ENCODE data around the gene EVI2B.
"Not testable (repeated sequence)": the region's sequence is repeated elsewhere in the genome, so short reads cannot be mapped to it uniquely, and the experiment has no call there.

EVI2B gene, protein sequence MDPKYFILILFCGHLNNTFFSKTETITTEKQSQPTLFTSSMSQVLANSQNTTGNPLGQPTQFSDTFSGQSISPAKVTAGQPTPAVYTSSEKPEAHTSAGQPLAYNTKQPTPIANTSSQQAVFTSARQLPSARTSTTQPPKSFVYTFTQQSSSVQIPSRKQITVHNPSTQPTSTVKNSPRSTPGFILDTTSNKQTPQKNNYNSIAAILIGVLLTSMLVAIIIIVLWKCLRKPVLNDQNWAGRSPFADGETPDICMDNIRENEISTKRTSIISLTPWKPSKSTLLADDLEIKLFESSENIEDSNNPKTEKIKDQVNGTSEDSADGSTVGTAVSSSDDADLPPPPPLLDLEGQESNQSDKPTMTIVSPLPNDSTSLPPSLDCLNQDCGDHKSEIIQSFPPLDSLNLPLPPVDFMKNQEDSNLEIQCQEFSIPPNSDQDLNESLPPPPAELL

DNA sequence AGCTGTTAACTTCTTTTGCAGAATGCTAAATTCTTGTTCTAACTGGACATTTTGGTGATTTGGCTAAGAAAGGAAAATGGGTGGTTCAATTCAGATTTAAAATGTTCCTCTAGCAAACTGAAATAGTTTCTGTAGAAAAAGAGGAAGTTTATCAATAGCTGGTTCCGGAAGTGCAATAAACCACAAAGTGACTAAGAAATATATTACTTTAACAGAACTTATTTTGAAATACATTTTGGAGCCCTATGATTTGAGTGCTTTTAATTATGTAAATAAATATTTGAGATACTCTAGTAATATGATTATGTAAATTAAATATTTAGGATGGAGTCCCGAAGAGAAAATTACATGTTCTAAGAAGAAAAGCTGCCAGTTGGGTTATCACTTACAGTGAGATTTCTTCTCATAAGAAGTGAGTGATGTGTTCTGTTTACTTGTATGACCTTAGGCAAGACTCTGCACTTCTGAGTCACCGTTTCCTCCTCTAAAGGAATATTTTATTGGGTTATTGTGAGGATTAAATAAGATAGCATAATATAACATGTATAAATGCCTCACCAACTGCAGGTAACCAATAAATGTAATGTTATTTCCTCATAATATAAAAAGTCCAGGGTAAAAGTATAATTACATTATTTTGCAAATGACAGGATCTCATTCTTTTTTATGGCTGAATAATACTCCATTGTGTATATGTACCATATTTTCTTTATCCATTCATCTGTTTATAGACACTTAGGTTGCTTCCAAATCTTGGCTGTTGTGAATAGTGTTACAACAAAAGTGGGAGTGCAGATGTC, at the start of gene EVI2B:
EVI2B (minus strand) TSS at position 73 of the 800 bp plus-strand sequence. CDS start 8,445 bp downstream, outside the sequence.
- peak; percentile 78 to 93 (median 92) for DNase-seq

DNA sequence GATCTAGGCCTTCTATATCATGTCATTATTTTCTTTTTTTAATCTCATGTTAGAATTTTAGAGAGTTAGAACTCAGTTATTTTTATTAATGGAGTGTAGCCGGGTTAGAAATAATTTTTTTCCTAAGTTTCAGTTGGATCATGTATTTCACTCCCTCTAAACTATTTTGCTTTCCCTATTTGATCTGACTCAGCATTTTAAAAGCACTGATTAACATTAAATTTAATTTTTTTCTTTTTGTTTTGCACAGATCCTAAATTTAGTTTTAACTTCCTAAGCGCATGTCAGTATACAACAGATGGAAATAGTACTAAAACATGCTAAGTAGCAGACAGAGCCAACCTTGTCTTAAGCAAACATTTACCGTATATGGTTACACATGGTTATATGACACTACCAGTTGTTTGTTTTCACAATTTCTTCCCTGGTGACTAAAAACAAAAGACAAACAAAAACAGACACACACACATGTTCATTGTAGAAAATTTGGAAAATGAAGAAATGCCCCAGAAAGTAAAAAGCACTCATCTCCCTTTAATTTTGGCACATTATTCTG, 44.1 kb upstream of the EVI2B start:
- DNase-seq = no peak

DNA sequence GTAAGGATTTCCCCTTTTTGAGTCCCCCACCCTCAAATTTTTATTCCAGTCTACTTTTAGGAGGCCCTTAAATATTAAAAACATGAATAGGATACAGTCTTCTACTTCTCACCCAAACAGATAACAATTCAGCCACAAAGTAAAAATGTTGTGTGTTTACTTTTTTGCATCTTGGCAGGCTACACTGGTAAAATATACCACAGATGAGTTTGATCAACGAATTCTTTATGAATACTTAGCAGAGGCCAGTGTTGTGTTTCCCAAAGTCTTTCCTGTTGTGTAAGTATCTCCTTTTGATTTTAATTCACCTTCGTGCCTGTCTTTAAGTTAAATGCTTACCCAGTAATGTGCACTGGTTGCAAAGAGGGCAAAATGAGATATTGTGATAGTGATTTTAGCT, 43.2 kb upstream of the EVI2B start:
- DNase-seq = no peak

DNA sequence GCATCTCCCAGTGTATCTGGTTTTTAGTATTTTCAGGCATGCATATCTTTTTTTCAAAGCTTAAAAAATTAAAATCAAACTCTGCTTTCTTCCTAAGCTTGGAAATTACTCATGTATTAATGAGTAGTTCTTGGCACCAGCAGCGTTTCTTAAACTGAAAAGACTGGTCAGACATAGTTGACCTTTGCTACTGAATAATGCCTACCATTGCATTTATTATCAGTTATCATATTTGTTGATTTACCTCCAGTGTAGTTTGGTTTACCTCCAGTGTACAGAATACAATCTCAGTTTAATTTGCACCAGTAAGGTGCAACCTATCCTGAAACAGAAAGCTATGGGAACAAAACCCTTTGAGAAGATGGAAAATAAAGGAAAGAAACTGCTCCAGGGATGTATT, 42.1 kb upstream of the EVI2B start:
- no peak for DNase-seq

DNA sequence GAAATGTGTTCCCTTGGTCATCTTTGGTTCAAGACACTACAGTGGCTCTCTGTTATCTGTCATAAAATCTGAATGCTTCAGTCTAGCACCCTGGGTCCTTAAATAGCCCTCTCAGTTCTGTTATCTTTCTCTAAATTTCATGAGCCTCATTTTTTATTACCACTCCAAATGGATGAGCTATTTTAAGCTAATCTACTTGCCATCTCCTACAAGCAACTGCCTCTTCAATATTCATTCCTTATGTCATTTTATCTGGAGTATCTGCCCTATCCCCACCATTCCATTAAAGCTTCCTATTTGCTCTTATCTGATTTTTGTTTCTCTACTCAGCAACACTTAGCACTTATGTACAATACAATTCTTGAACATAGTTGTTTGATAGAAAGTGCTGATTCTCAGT, 35.6 kb upstream of the EVI2B start:
- no peak for DNase-seq

DNA sequence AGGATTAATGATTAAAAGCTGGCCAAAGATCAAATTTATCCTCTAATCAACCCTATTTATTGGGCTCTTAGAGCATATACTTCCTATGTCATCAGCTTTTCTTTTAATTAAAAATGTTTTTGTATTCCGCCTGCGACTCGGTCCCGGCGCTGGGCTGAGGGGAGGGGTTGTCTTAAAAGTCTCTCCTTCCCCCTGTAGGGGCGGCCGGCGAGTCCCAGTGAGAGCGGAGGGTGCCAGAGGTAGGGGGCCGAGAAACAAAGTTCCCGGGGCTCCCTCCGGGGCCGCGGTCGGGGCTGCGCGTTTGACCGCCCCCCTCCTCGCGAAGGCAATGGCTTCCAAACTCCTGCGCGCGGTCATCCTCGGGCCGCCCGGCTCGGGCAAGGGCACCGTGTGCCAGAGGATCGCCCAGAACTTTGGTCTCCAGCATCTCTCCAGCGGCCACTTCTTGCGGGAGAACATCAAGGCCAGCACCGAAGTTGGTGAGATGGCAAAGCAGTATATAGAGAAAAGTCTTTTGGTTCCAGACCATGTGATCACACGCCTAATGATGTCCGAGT, 31.4 kb upstream of the EVI2B start:
- not testable (repeated sequence) for DNase-seq

DNA sequence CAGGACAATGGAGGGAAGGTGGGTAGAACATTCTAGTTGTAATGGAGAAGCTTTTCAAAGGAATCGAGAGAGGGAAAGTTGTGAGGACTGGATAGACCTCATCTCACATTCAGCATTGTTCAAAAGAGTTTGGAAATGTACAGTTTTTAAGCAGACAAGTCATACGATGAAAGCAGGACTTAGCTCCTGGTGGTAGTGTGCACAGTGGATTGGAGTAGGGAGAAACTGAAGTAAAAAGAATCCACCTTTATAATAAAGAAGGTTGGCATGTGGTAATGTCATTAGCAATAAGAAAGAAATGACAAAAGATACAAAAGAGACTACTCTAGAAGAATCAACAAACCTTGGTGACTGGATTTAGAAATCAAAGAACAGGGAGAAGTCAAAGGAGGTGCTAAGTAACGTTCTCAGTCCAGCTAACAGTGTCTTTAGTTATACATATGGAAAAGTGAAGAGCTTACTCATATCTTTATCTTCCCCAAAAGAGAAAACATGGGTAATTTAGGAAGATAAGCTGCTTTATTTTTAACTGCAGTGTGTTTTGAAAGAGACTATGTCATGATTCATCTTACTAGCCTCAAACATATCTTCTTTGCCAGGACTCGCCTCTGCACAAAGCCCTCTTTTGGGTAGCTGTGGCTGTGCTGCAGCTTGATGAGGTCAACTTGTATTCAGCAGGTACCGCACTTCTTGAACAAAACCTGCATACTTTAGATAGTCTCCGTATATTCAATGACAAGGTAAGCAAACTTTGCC, 26.2 kb upstream of the EVI2B start:
- peak; percentile 8 to 51 (median 42) for DNase-seq

DNA sequence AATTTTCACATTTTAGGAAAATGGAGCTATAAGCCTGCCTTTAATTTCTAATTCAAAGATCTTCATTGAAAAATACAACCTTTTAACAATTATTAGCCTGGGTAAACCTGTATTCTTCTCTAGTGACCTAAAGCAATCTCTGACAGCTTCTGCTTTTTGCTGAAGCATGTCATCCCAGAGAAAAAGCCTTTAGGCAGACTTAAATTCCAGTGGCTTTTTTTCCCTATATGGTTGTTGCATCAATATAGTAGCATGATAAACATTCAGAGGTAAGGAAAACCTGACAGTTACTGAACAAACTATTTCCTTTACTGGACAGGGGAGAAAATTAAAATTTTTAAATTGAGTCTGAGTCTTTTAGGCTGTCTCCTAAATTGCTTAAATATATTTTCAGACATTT, 15.4 kb upstream of the EVI2B start:
- DNase-seq = no peak

DNA sequence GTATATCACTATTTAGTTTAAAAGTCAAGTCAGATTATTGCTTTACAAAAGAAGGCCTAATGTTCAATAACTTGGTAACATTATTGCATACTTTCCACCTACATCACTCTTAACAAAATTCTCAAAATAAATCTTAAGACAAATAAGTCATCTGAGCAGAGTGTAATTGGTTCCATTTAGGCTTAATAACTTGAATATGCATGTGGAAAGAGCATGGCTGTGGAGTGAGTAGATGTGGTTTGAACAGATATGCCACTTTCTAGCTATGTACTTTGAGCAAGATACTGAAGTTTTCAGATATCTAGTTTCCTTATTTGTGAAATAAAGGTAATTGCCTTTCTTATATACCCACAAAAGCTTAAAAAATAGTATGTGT, 14.3 kb upstream of the EVI2B start:
- DNase-seq = no peak

DNA sequence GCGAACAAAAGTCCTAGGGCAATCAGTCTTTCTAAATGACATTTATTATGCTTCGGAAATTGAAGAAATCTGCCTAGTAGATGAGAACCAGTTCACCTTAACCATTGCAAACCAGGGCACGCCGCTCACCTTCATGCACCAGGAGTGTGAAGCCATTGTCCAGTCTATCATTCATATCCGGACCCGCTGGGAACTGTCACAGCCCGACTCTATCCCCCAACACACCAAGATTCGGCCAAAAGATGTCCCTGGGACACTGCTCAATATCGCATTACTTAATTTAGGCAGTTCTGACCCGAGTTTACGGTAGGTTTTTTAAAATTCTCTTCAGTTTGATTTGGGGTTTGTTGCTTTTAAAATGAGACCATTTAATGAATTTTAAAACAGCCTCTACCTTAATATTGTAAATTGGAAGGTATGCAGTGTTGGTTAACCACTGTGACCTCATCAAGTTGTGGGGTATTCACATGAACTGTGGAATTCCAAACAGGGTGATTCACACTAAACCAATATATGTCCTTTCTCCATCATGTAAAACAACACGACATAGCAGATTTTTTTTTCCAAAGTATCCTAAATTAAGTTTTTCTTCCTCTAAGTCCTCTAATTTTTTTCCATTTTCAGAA, 13.8 kb upstream of the EVI2B start:
- no peak for DNase-seq

DNA sequence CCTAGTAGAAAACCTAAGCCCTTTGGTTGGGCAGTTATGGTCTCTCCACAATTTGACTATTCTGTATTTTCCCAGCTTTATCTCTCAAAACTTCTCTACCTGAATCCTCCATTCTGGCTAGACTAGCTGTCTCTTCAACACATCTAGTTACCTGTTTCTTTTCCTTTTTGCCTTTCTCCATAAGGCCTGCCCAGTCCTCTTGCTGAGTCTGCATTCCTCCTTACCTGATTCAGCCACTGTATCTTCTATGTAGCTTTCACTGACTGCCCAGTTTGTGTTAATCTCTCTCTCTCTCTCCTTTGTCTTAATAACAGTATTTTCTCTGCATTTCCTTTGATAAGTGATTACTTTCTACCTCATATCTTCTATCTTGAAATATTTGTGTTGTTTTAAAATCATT, 9.7 kb upstream of the EVI2B start:
- no peak for DNase-seq

DNA sequence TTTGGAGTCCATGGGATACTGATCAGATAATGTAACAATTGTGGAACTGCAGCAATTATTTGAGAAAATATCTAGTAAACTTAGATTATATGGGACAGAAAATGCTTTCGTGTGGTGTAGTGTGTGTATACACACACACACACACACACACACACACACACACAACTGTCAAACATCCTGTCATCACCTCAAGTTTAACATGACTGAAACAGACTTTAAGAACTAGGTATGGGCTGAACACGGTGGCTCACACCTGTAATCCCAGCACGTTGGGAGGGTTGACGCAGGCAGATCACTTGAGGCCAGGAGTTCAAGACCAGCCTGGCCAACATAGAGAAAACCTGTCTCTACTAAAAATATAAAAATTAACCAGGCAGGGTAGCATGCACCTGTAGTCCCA, 8.1 kb upstream of the EVI2B start:
- no peak for DNase-seq

DNA sequence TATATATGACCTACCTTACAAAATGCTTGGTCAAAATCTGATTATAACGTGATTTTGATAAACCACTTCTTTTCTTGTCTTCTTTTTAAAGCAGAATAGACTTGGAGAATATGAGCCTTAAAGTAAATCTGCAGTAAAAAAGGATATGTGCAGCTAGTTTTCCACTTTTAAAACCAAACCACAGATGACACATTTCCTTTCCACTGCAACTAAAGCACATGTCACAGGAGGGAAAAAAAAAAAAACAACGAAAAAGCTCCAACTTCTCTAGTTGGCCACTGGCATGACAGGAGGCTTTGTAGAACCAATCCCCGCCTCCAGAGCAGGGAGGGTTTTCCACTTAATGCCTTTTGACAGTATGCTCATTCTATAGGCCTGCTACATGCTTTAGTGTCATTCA, 7.6 kb upstream of the EVI2B start, which contains the start of gene EVI2A:
EVI2A (minus strand) TSS at position 142 of the 400 bp plus-strand sequence. CDS start 2,609 bp downstream, outside the sequence.
- peak; percentile 90 to 96 (median 94) for DNase-seq

DNA sequence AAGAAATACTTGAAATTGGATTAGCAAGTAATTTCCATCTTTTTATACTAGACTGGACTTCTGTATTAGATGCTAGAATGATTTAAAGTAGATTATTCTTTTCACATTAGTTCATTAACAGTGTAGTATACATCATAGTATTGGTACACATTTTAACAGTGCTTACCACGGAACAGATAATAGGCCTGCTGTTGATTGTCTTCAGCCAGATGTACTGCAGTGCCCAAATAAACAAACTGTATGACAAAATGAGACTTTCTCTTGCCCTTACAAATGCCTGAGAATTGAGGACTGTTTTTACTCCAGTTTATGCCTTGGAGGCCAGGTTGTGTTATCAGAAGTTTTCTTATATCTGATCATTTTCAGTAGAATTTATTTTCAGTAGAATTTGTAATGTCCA, 6.9 kb upstream of the EVI2B start:
- DNase-seq = no peak

DNA sequence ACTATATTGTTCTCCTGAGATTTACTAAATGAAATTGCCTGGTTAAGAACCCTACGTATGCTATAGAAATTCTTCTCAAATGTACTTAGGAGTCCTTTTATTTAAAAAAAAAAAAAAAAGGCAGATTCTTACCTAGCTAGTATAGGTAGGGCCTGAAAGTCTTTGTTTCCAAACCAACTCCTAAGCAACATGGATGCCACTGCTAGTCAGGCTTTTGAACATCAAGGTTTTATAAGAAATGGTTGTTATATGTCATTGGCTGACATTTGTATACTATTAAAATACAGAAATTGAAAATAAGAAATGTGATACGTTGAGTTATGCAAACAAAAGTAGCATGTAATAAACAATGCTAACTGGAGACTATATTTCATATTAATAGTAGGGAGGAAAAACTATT, 6.4 kb upstream of the EVI2B start:
- DNase-seq = no peak

DNA sequence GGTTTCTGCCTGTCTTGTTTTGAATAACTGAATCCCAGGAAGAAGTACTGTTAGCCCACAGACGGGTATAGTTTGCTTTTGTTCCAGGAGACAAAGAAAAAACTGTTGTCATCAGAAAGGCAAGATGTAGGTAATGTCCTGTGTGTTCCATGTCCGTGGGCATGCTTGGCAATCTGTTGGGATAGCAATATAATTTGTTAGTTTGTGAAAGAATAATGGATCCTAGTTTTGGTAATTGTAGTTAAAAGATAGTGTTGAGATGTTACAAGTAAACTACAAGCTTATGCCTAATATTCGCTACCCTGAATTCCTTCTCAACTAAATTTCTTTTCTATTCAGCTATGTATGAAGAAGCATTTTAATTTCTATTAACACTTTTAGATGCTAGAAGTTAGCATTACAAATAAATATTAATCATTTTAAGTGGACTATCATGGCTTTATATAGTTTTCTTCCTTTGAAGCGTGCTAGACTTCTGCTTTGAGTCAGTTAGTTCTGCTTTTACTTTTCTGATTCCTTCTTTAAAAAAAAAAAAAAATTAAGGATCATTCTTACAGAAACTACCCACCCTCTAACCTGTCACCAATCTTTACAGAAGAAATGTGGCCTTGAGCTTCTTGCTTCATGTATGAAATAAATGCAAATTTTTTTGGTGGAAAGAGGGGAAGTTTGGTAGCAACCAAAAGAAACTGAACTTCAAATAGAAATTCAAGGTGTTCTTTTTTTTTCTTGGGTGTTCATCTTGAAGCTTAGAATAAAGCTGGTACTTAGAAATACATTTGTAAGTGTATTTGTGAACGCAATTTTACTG, 5.2 kb upstream of the EVI2B start:
- peak; percentile 44 to 82 (median 71) for DNase-seq

DNA sequence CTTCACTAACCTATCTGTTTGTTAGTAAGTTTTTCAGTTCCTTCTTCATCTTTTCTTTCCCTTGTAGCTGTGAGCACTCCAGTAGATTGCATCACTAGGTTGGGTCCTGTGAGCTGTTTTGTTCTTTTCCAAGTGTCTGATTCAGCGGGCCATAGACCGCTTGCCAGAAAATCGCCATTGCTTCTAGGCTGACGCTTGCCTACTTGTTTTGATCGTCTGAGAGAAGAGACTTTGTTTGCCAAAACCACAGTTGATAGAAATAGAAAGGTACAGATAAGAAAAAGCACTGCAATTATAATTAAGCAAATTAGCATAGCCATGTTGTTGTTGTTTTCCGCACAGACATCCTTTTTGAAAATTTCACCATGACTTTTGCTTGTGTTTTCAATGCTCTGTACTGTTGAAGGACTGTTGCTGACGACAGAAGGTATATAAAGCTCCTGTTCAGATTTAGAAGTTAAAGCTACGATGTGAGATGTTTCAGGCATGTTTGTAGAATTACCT, 4.5 kb upstream of the EVI2B start:
- DNase-seq = peak; percentile 83 to 93 (median 90)

DNA sequence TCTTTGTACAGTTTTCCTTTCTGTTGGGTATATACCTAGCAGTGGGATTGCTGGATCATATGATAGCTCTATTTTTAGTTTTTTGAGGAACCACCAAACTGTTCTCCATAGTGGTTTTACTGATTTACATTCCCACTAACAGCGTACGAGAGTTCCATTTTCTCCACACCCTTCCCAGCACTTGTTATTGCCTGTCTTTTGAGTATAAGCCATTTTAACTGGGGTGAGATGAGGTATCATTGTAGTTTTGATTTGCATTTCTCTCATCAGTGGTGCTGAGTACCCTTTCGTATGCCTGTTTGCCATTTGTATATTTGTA, 887 bp upstream of the EVI2B start:
- peak in 1 of 3 donors; percentile 31 for DNase-seq

DNA sequence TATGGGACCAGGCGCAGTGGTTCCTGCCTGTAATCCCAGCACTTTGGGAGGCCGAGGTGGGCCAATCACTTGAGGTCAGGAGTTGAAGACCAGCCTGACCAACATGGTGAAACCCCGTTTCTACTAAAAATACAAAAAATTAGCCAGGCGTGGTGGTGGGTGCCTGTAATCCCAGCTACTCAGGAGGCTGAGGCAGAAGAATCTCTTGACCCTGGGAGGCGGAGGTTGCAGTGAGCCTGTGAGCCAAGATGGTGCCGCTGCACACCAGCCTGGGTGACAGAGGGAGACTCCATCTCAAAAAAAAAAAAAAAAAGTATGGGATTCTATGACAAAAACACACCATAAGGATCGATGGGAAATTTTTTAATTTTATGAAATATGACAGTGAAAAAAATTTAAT, 1.6 kb downstream of the EVI2B start:
- DNase-seq = peak; percentile 38 to 58 (median 54)

DNA sequence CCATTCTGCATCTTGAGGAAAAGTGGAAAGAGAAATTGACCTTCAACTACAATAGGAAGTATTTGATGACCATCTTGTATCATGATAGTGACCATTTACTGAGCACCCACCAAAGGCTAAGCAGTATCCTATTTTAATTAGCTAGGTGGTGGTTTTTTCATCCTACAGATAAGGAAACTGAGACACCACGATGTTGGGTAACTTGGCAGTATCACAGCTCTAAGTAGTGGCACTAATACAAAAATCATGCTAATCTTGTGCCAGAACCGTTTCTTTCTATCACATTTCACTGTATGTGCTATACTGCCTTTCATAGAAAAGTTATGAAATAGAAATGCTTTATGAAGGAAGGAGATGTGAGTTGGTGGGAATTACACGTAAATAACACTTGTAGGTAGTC, 2.3 kb downstream of the EVI2B start:
- peak in 1 of 3 donors; percentile 23 for DNase-seq

DNA sequence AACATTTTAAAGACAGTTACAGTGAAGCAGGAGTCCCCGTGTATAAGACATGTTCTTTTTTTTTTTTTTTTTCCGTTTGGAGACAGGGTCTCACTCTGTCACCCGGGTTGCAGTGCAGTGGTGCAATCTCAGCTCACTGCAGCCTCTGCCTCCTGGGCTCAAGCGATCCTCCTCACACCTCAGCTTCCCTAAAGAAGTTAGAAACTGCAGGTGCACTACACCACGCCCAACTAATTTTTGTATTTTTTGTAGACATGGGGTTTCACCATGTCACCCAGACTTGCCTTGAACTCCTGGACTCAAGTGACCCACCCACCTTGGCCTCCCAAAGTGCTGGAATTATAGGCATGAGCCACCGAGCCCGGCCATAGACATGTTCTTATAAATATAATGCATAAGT, 3.0 kb downstream of the EVI2B start:
- DNase-seq = no peak

All from suppressor macrophage treated with lipopolysaccharide for 1 hour (primary cell).